Suprapubic skin (tissue), 4 donors: ENCODE results near the gene DAPL1. TPM values are rescaled to one million over a fixed set of nuclear protein-coding genes. Genes with fewer than 3 reads are reported as not detected.

Experiments used
- DNase-seq, 2 donors: peaks; one replicate each; pipeline ENCODE4 v3.0.0-alpha.2; 2019; ENCODE audit warnings: low spot score in 2 of 2
- H3K27ac ChIP-seq: fragments of 200-600 bp; sonication (generic); one replicate; pipeline ENCODE4 v1.5.1; 2019
- H3K27me3 ChIP-seq: fragments of 200-600 bp; sonication (generic); one replicate; pipeline ENCODE4 v1.5.1; 2019
- H3K36me3 ChIP-seq: fragments of 200-600 bp; sonication (generic); one replicate; pipeline ENCODE4 v1.5.1; 2019
- H3K4me1 ChIP-seq: fragments of 200-600 bp; sonication (generic); one replicate; pipeline ENCODE4 v1.5.1; 2019
- H3K4me3 ChIP-seq: fragments of 200-600 bp; sonication (generic); one replicate; pipeline ENCODE4 v1.5.1; 2019; ENCODE audit warnings: mild to moderate bottlenecking
- H3K9me3 ChIP-seq: fragments of 200-600 bp; sonication (generic); one replicate; pipeline ENCODE4 v1.5.1; 2019
- EP300 ChIP-seq: sonication (generic); formaldehyde crosslinking; IDR thresholded peaks from one replicate; pipeline ENCODE4 v1.6.1; 2017; ENCODE audit warnings: antibody characterized with exemption
- POLR2A ChIP-seq, 2 donors: fragments of 450-650 bp; IDR thresholded peaks; one replicate each; pipeline ENCODE4 v1.6.1; 2017; ENCODE audit warnings: antibody characterized with exemption in 2 of 2, mild to moderate bottlenecking in 2 of 2, moderate library complexity in 2 of 2
- POLR2AphosphoS5 ChIP-seq, 3 donors: sonication (generic); formaldehyde crosslinking; IDR thresholded peaks; one replicate each; pipeline ENCODE4 v1.6.1; 2017; ENCODE audit warnings: antibody characterized with exemption in 3 of 3
- WGBS: methylation state at CpG from one replicate; pipeline ENCODE4 v1.1.5; 2018; 5-methylcytosine and 5-hydroxymethylcytosine counted together
- total RNA-seq, 4 donors: library from RNA; depleted of rRNA; stranded (reverse); fragments of >200 nt; gene quantifications; one replicate each; pipeline ENCODE4 v1.1.0, GENCODE V29; 2016
- TF ChIP-seq, protein P1 (sequence below), 2 donors: fragments of 200-600 bp in 1 of 2; fragments of 450-650 bp in 1 of 2; sonication (generic) in 1 of 2; IDR thresholded peaks; one replicate each; pipeline ENCODE4 v1.5.1; 2016 to 2019; ENCODE audit warnings: antibody characterized with exemption in 2 of 2, mild to moderate bottlenecking in 1 of 2, moderate library complexity in 1 of 2

Gene DAPL1
- total RNA-seq, 4 donors from 2014 or later: 158 to 307 (median 277) TPM

DNA sequence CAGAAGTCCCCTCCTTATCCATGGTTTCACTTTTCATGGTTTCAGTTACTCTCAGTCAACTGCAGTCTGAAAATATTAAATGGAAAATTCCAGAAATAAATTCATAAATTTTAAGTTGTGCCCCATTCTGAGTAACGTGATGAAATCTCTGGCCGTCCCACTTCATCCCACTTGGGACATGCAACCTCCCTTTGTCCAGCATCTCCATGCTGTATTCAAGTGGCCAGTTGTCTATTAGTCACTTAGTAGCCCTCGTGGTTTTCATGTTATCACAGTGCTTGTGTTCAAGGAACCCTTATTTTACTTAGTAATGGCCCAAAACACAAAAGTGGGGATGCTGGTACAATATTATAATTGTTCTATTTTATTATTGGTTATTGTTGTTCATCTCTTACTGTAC lies 18.0 kb upstream of the DAPL1 start:
- TF ChIP-seq, protein P1, sequence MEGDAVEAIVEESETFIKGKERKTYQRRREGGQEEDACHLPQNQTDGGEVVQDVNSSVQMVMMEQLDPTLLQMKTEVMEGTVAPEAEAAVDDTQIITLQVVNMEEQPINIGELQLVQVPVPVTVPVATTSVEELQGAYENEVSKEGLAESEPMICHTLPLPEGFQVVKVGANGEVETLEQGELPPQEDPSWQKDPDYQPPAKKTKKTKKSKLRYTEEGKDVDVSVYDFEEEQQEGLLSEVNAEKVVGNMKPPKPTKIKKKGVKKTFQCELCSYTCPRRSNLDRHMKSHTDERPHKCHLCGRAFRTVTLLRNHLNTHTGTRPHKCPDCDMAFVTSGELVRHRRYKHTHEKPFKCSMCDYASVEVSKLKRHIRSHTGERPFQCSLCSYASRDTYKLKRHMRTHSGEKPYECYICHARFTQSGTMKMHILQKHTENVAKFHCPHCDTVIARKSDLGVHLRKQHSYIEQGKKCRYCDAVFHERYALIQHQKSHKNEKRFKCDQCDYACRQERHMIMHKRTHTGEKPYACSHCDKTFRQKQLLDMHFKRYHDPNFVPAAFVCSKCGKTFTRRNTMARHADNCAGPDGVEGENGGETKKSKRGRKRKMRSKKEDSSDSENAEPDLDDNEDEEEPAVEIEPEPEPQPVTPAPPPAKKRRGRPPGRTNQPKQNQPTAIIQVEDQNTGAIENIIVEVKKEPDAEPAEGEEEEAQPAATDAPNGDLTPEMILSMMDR (IDR thresholded peaks at IDR 0.05): no peak
- no peak for TF ChIP-seq EP300
- no peaks in the 10 kb centered on the region for H3K9me3 ChIP-seq
- no peak overlapping the region for H3K27ac ChIP-seq
- no peaks in the 10 kb centered on the region for H3K27me3 ChIP-seq
- DNase-seq: no peak
- 65% methylated on average over 3 of the region's 3 CpGs for WGBS
- no peak overlapping the region for H3K4me3 ChIP-seq
- peaks cover 39% of the 10 kb centered on the region for H3K4me1 ChIP-seq
- H3K36me3 ChIP-seq: no peaks in the 10 kb centered on the region

GRCh38 chr2:158778243-158778642 lies 16.9 kb upstream of the DAPL1 start:
- TF ChIP-seq POLR2A (IDR thresholded peaks at IDR 0.05) (no peak), EP300 (no peak), POLR2AphosphoS5 (IDR thresholded peaks at IDR 0.05) (no peak)
- TF ChIP-seq, protein P1 (IDR thresholded peaks at IDR 0.05): no peak
- Histone ChIP-seq H3K27me3 (no peaks in the 10 kb centered on the region), H3K4me1 (peaks cover 32% of the 10 kb centered on the region), H3K27ac (no peak overlapping the region), H3K9me3 (no peaks in the 10 kb centered on the region), H3K36me3 (no peaks in the 10 kb centered on the region), H3K4me3 (no peak overlapping the region)
- no peak for DNase-seq
- WGBS: 55% methylated on average over 2 of the region's 2 CpGs

GRCh38 chr2:158779621-158780020 lies 15.5 kb upstream of the DAPL1 start:
- Histone ChIP-seq H3K9me3 (no peaks in the 10 kb centered on the region), H3K27me3 (no peaks in the 10 kb centered on the region), H3K27ac (peak overlapping the region; percentile 64), H3K4me3 (no peak overlapping the region), H3K4me1 (peaks cover 34% of the 10 kb centered on the region), H3K36me3 (no peaks in the 10 kb centered on the region)
- 55% methylated on average over 1 of the region's 1 CpG for WGBS
- no peak for TF ChIP-seq EP300
- TF ChIP-seq, protein P1 (IDR thresholded peaks at IDR 0.05): no peak
- TF ChIP-seq POLR2AphosphoS5 (IDR thresholded peaks at IDR 0.05): no peak
- TF ChIP-seq POLR2A (IDR thresholded peaks at IDR 0.05): no peak
- DNase-seq: no peak

GRCh38 chr2:158781353-158781961 lies 13.7 kb upstream of the DAPL1 start:
- Histone ChIP-seq H3K4me1 (peaks cover 35% of the 10 kb centered on the region), H3K4me3 (no peak overlapping the region), H3K27ac (peak overlapping the region; percentile 45), H3K27me3 (no peaks in the 10 kb centered on the region), H3K9me3 (no peaks in the 10 kb centered on the region), H3K36me3 (no peaks in the 10 kb centered on the region)
- no peak for DNase-seq
- TF ChIP-seq POLR2A (IDR thresholded peaks at IDR 0.05) (no peak), POLR2AphosphoS5 (IDR thresholded peaks at IDR 0.05) (no peak), EP300 (no peak)
- TF ChIP-seq, protein P1 (IDR thresholded peaks at IDR 0.05): no peak
- 45% methylated on average over 4 of the region's 4 CpGs for WGBS

DNA sequence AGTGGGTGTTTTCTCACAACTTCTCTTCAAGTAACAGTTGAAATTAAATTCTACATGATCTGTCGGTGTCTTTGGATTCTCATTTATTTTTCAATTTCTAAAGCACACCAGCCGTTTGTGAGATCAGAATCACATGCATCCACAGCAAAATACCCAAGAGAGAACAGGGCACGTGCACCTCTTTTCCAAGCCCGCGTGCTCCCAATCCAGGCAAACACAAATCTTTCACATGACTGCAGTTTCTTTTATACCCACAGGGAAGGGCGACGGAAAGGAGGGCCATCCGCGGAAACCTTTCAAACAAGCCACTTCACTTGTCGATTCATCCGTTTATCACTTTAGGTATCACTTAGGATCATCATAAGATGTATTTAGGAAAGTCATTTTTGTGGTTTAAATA lies 13.0 kb upstream of the DAPL1 start:
- Histone ChIP-seq H3K27me3 (no peaks in the 10 kb centered on the region), H3K27ac (no peak overlapping the region), H3K36me3 (no peaks in the 10 kb centered on the region), H3K4me1 (peaks cover 35% of the 10 kb centered on the region), H3K9me3 (no peaks in the 10 kb centered on the region), H3K4me3 (no peak overlapping the region)
- TF ChIP-seq EP300 (no peak), POLR2AphosphoS5 (IDR thresholded peaks at IDR 0.05) (no peak), POLR2A (IDR thresholded peaks at IDR 0.05) (no peak)
- TF ChIP-seq, protein P1 (IDR thresholded peaks at IDR 0.05): no peak
- 66% methylated on average over 11 of the region's 11 CpGs for WGBS
- DNase-seq: no peak
